ENCODE data around the gene GRID2. TPM values are rescaled to one million over a fixed set of nuclear protein-coding genes. Genes with fewer than 3 reads are reported as not detected.
"Not testable (repeated sequence)": the region's sequence is repeated elsewhere in the genome, so short reads cannot be mapped to it uniquely, and the experiment has no call there.

The GRID2 gene
- total and polyA plus RNA-seq, 9 of the 15 experiments (the other 6 are each of a cell fraction or from before 2014, with no cell fraction given), result 0.04 TPM; not detected in 7

- ChIA-PET POLR2A (no interaction called here), CTCF (ENCODE audit: low intra/inter-chr PET ratio) (no interaction called here)
- Histone ChIP-seq H3K4me1 (replicated peaks in 1 of 2; ENCODE audit: control insufficient read depth in 2 of 2, insufficient read depth in 2 of 2, low read length in 2 of 2) (no peaks in the 10 kb centered on the region), H3K9ac (ENCODE audit: insufficient read depth in 1 of 2, low read depth in 2 of 2, low read length in 2 of 2) (no peak overlapping the region), H3K27me3 (ENCODE audit: control insufficient read depth in 2 of 2, insufficient read depth in 2 of 2, low read length in 2 of 2) (no peaks in the 10 kb centered on the region), H2AFZ (ENCODE audit: low read depth, low read length) (no peak overlapping the region), H3K79me2 (ENCODE audit: control insufficient read depth, insufficient read depth, low read length) (no peaks in the 10 kb centered on the region), H4K20me1 (replicated peaks; ENCODE audit: control insufficient read depth, insufficient read depth, low read length) (no peaks in the 10 kb centered on the region), H3K4me2 (ENCODE audit: insufficient read depth, low read length) (no peak overlapping the region), H3K9me3 (replicated peaks; ENCODE audit: control insufficient read depth, insufficient read depth, low read depth, low read length) (no peaks in the 10 kb centered on the region), H3K36me3 (ENCODE audit: control insufficient read depth, insufficient read depth, low read length) (no peaks in the 10 kb centered on the region), H3K9me1 (ENCODE audit: control insufficient read depth, insufficient read depth, low read length) (no peaks in the 10 kb centered on the region), H3K27ac (ENCODE audit: extremely low read depth, low read depth, low read length) (no peak overlapping the region), H3K4me3 (no peak overlapping the region)
- DNase-seq (ENCODE audit: extremely low read depth in 1 of 4, low spot score in 3 of 4) (no peak), ATAC-seq (no peak), FAIRE-seq (no peak)
- no TSS peak for BruUV-seq (replicated peaks)
- TF ChIP-seq ZC3H4 (CRISPR knock-in tag; IDR thresholded peaks at IDR 0.05; ENCODE audit: borderline replicate concordance) (no peak), HNRNPUL1 (IDR thresholded peaks at IDR 0.05; ENCODE audit: low read length) (no peak), ZNF146 (CRISPR knock-in tag; IDR thresholded peaks at IDR 0.05; ENCODE audit: unreplicated experiment) (no peak), SP1 (CRISPR knock-in tag; IDR thresholded peaks at IDR 0.05) (no peak), UBTF (IDR thresholded peaks at IDR 0.05; ENCODE audit: borderline replicate concordance in 1 of 2, low read depth in 2 of 2, low read length in 2 of 2) (no peak), SAP30 (IDR thresholded peaks at IDR 0.05; ENCODE audit: borderline replicate concordance, insufficient read depth, low read depth, low read length, poor library complexity, severe bottlenecking) (no peak), ZNF551 (CRISPR knock-in tag; IDR thresholded peaks at IDR 0.05) (no peak), HDAC8 (tag; IDR thresholded peaks at IDR 0.05) (no peak)
- in situ Hi-C loops (cut with MboI), result no loop called here
- 9% methylated on average over 4 of the region's 4 CpGs for WGBS (ENCODE audit: insufficient coverage, low coverage, missing lambda C conversion rate)
- intact Hi-C loops (cut with micrococcal nuclease), result no loop called here
Measured at GRCh38 chr4:92433272-92433758, 129.5 kb downstream of the GRID2 start.

- POLR2A ChIA-PET; H4K20me1 ChIP-seq (replicated peaks; ENCODE audit: control insufficient read depth, insufficient read depth, low read length); intact Hi-C loops (cut with micrococcal nuclease); H3K79me2 ChIP-seq (ENCODE audit: control insufficient read depth, insufficient read depth, low read length); H3K9me1 ChIP-seq (ENCODE audit: control insufficient read depth, insufficient read depth, low read length); H3K4me1 ChIP-seq (replicated peaks in 1 of 2; ENCODE audit: control insufficient read depth in 2 of 2, insufficient read depth in 2 of 2, low read length in 2 of 2); in situ Hi-C loops (cut with MboI); H3K9ac ChIP-seq (ENCODE audit: insufficient read depth in 1 of 2, low read depth in 2 of 2, low read length in 2 of 2); H3K4me3 ChIP-seq; H3K27ac ChIP-seq (ENCODE audit: extremely low read depth, low read depth, low read length); H3K4me2 ChIP-seq (ENCODE audit: insufficient read depth, low read length); CTCF ChIA-PET (ENCODE audit: low intra/inter-chr PET ratio); H3K27me3 ChIP-seq (ENCODE audit: control insufficient read depth in 2 of 2, insufficient read depth in 2 of 2, low read length in 2 of 2); FAIRE-seq; DNase-seq (ENCODE audit: extremely low read depth in 1 of 4, low spot score in 3 of 4); ATAC-seq; H3K36me3 ChIP-seq (ENCODE audit: control insufficient read depth, insufficient read depth, low read length); H2AFZ ChIP-seq (ENCODE audit: low read depth, low read length); H3K9me3 ChIP-seq (replicated peaks; ENCODE audit: control insufficient read depth, insufficient read depth, low read depth, low read length); BruUV-seq (replicated peaks): not testable (repeated sequence)
- WGBS (ENCODE audit: insufficient coverage, low coverage, missing lambda C conversion rate), result 5% methylated on average over 3 of the region's 6 CpGs
Measured at GRCh38 chr4:92438722-92439121, 135.0 kb downstream of the GRID2 start.
